Breast epithelium (tissue), 3 donors: Measurements from ENCODE around the gene FSHR.

Experiments used
- POLR2A ChIP-seq: fragments of 450-650 bp; IDR thresholded peaks from one replicate; pipeline ENCODE4 v1.6.1; 2016; ENCODE audit warnings: antibody characterized with exemption, mild to moderate bottlenecking, moderate library complexity
- TF ChIP-seq, protein P1 (sequence below), 3 donors: fragments of 450-650 bp; IDR thresholded peaks; one replicate each; pipeline ENCODE4 v1.5.1; 2016 to 2017; ENCODE audit warnings: antibody characterized with exemption in 3 of 3, mild to moderate bottlenecking in 3 of 3, moderate library complexity in 3 of 3

DNA sequence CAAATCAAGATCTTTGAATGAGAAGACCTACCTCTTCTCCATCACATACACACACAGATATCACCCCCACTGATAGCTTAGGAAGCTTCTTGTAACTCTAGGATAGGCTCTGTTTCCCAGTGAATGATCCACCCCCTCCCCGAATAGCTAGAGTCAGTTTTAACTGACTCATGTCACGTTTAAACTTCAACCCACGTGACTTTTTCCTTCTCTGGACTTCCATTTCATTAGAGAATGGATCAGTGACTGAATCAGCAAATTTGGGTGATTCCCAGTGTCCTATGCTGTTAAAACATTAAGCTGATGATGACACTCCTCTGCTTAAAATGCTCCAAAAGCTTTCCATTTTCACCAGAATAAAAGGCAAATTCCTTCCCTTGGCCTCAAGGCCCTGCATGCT lies 212.9 kb downstream of the FSHR start:
- TF ChIP-seq, protein P1, sequence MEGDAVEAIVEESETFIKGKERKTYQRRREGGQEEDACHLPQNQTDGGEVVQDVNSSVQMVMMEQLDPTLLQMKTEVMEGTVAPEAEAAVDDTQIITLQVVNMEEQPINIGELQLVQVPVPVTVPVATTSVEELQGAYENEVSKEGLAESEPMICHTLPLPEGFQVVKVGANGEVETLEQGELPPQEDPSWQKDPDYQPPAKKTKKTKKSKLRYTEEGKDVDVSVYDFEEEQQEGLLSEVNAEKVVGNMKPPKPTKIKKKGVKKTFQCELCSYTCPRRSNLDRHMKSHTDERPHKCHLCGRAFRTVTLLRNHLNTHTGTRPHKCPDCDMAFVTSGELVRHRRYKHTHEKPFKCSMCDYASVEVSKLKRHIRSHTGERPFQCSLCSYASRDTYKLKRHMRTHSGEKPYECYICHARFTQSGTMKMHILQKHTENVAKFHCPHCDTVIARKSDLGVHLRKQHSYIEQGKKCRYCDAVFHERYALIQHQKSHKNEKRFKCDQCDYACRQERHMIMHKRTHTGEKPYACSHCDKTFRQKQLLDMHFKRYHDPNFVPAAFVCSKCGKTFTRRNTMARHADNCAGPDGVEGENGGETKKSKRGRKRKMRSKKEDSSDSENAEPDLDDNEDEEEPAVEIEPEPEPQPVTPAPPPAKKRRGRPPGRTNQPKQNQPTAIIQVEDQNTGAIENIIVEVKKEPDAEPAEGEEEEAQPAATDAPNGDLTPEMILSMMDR (IDR thresholded peaks at IDR 0.05) = no peak
- no peak for TF ChIP-seq POLR2A
